MM.1S (cell line): ENCODE data around the gene CDADC1.

Experiments used
- CTCF ChIP-seq: fragments of 300-600 bp; sonication (generic); IDR thresholded peaks from 2 replicates; pipeline ENCODE4 v1.5.1; 2016; ENCODE audit warnings: antibody characterized with exemption, low read length, mixed read lengths
- EZH2 ChIP-seq: fragments of 300-600 bp; sonication (generic); optimal IDR thresholded peaks from 2 replicates; pipeline ENCODE3; 2017; ENCODE audit warnings: low read depth, mild to moderate bottlenecking, antibody characterized with exemption, low read length, mixed read lengths
- EZH2phosphoT487 ChIP-seq: fragments of 300-600 bp; sonication (generic); IDR thresholded peaks from 2 replicates; pipeline ENCODE4 v1.6.1; 2018; ENCODE audit warnings: antibody characterized with exemption, low read length

- TF ChIP-seq EZH2 (no peak), EZH2phosphoT487 (no peak), CTCF (no peak)
Measured at GRCh38 chr13:49225223-49226042, 22.3 kb upstream of the CDADC1 start.
